CD4-positive, CD25-positive, alpha-beta regulatory T cell (primary cell): ENCODE results near the gene VANGL1. TPM values are rescaled to one million over a fixed set of nuclear protein-coding genes. Genes with fewer than 3 reads are reported as not detected.
A peak's percentile ranks its signal among the peaks of the same experiment; 100 is the strongest.

Source experiments
- ATAC-seq, 2 donors: fragments of 150-1000 bp; cut with Tn5 transposase; one replicate each; pipeline ENCODE4 v1.10.0; 2021; ENCODE audit warnings: low read depth in 2 of 2, moderate number of reproducible peaks in 2 of 2, moderate library complexity in 1 of 2
- DNase-seq, 3 donors: peaks; one replicate each; pipeline versions ENCODE4 v3.0.0 to v3.0.0-alpha.2; 2012 to 2022; ENCODE audit warnings: mixed read lengths in 1 of 3
- H3K27ac ChIP-seq: one replicate; pipeline ENCODE4 v1.7.0; 2013; ENCODE audit warnings: mild to moderate bottlenecking, low read length; ENCODE audit not compliant: insufficient read depth, poor library complexity, severe bottlenecking
- H3K27me3 ChIP-seq: one replicate; pipeline ENCODE4 v1.7.0; 2013; ENCODE audit warnings: low read length; ENCODE audit not compliant: control insufficient read depth, insufficient read depth
- H3K36me3 ChIP-seq: one replicate; pipeline ENCODE4 v1.7.0; 2013; ENCODE audit warnings: mild to moderate bottlenecking, low read length, moderate library complexity; ENCODE audit not compliant: control insufficient read depth, insufficient read depth
- H3K4me1 ChIP-seq: 2 replicates; pipeline ENCODE4 v1.7.0; 2013; ENCODE audit warnings: mild to moderate bottlenecking, low read length; ENCODE audit not compliant: insufficient read depth, control insufficient read depth, poor library complexity, severe bottlenecking
- H3K4me3 ChIP-seq: one replicate; pipeline ENCODE4 v1.7.0; 2013; ENCODE audit warnings: low read depth, mild to moderate bottlenecking, low read length, moderate library complexity
- H3K9me3 ChIP-seq, 2 experiments: 1 replicate in 1 of 2; 2 replicates in 1 of 2; pipeline ENCODE4 v1.7.0; 2013; ENCODE audit warnings: low read length in 2 of 2, mild to moderate bottlenecking in 1 of 2, moderate library complexity in 1 of 2; ENCODE audit not compliant: control insufficient read depth in 2 of 2
- H3K27ac Mint-ChIP-seq, 3 donors: one replicate each; pipeline ENCODE4 v1.8.0; 2020 to 2022; ENCODE audit warnings: mild to moderate bottlenecking in 3 of 3, mixed read lengths in 3 of 3, moderate library complexity in 2 of 3
- H3K27me3 Mint-ChIP-seq: one replicate; pipeline ENCODE4 v1.8.0; 2022; ENCODE audit warnings: mild to moderate bottlenecking, mixed read lengths
- H3K36me3 Mint-ChIP-seq: one replicate; pipeline ENCODE4 v1.8.0; 2020; ENCODE audit warnings: mixed read lengths
- H3K4me1 Mint-ChIP-seq, 4 donors: one replicate each; pipeline ENCODE4 v1.8.0; 2020 to 2022; ENCODE audit warnings: mixed read lengths in 4 of 4, mild to moderate bottlenecking in 1 of 4
- H3K4me3 Mint-ChIP-seq, 4 donors: one replicate each; pipeline ENCODE4 v1.8.0; 2020 to 2022; ENCODE audit warnings: mild to moderate bottlenecking in 4 of 4, mixed read lengths in 4 of 4, moderate library complexity in 3 of 4
- H3K9me3 Mint-ChIP-seq, 7 donors: one replicate each; pipeline ENCODE4 v1.8.0; 2020 to 2022; ENCODE audit warnings: mixed read lengths in 7 of 7, mild to moderate bottlenecking in 3 of 7, moderate library complexity in 2 of 7
- polyA plus RNA-seq, 4 donors: library from polyadenylated mRNA; unstranded; fragments of 300-500 nt; fragmentation: Illumina TruSeq; gene quantifications; one replicate each; pipeline ENCODE4 v1.2.3, GENCODE V29; 2021
- total RNA-seq: library from RNA; stranded (reverse); gene quantifications from one replicate; pipeline ENCODE4 v1.2.3, GENCODE V29; 2022

Gene VANGL1
- total and polyA plus RNA-seq, 5 donors from 2014 or later: 3.6 to 10.7 (median 6.1) TPM

DNA sequence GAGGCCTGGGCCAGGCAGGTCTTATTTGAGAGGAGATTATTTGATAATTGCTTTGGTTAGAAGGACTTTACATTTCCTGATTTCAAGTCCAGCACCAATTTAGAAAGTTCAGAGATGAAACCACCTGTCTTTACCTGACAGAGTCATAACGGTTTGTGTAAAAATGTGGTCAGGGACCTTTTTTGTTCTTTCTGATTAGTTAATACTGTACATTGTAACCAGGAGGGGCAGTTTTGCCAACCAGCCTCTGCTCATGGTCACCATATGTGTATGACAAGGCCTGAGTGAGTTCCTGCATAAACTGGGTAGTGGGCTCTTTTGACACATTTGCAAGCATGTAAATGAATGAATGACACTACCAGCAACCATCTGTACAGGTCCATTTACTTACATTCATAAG, 55.8 kb downstream of the VANGL1 start:
- no peak overlapping the region for H3K27ac Mint-ChIP-seq
- Histone ChIP-seq H3K36me3 (no peaks in the 10 kb centered on the region), H3K27me3 (no peaks in the 10 kb centered on the region), H3K4me3 (no peak overlapping the region), H3K4me1 (no peaks in the 10 kb centered on the region), H3K9me3 (no peaks in the 10 kb centered on the region), H3K27ac (no peak overlapping the region)
- H3K4me1 Mint-ChIP-seq: no peaks in the 10 kb centered on the region
- H3K9me3 Mint-ChIP-seq: no peaks in the 10 kb centered on the region
- peaks cover 6% of the 10 kb centered on the region for H3K27me3 Mint-ChIP-seq
- ATAC-seq: no peak
- no peak overlapping the region for H3K4me3 Mint-ChIP-seq
- no peak for DNase-seq
- no peaks in the 10 kb centered on the region for H3K36me3 Mint-ChIP-seq

DNA sequence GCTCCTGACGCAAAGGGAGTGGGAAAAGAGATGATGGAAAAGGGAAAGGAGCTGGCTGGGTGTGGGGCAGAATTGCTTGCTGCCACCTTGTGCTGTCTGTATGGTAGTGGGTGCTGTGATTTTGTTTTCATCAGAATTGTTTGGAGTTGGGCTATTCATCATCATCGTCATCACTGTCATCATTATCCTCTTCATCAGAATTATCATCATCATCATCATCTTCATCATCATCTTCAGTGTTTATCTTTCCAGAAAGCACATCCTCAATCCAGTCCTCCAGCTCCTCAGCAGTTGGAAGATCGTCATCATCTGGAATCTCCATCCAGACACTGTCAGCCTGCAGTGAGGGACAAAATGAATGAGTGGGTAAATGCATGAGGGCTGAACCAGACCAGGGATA, 59.3 kb downstream of the VANGL1 start:
- Histone ChIP-seq H3K27me3 (no peaks in the 10 kb centered on the region), H3K4me3 (no peak overlapping the region), H3K36me3 (no peaks in the 10 kb centered on the region), H3K9me3 (no peaks in the 10 kb centered on the region), H3K4me1 (no peaks in the 10 kb centered on the region), H3K27ac (no peak overlapping the region)
- no peak for ATAC-seq
- H3K27me3 Mint-ChIP-seq: peaks cover 16% of the 10 kb centered on the region
- H3K9me3 Mint-ChIP-seq: no peaks in the 10 kb centered on the region
- no peak for DNase-seq
- H3K4me1 Mint-ChIP-seq: no peaks in the 10 kb centered on the region
- H3K36me3 Mint-ChIP-seq: no peaks in the 10 kb centered on the region
- no peak overlapping the region for H3K4me3 Mint-ChIP-seq
- peak overlapping the region in 1 of 3 donors; percentile 4 for H3K27ac Mint-ChIP-seq

DNA sequence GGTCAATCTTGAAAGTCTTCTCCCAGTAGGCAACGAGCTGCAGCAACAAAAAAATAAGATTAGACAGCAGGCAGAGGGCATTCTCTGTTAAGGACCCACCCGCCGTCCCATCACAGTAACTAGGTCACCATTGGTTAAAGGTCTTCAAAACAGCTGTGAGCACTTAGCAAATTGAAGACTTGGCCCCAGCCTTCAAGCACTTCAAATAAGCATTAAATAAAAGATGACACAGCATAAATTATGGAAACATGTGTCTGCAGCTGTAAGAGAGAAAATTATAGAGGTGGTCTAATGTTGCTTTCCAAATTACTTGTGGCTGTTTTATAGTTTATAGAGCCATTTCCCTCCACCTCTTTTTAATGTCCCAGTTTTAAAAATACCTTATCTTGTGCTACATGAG, 61.2 kb downstream of the VANGL1 start:
- ATAC-seq (no peak), DNase-seq (no peak)
- Histone ChIP-seq H3K36me3 (no peaks in the 10 kb centered on the region), H3K4me1 (no peaks in the 10 kb centered on the region), H3K27ac (no peak overlapping the region), H3K4me3 (no peak overlapping the region), H3K9me3 (no peaks in the 10 kb centered on the region), H3K27me3 (peaks cover 4% of the 10 kb centered on the region)
- H3K9me3 Mint-ChIP-seq: peaks cover 0 to 2% (median 0%) of the 10 kb centered on the region in 7 donors
- no peak overlapping the region for H3K27ac Mint-ChIP-seq
- H3K4me3 Mint-ChIP-seq: no peak overlapping the region
- H3K36me3 Mint-ChIP-seq: no peaks in the 10 kb centered on the region
- H3K27me3 Mint-ChIP-seq: peaks cover 23% of the 10 kb centered on the region
- H3K4me1 Mint-ChIP-seq: no peaks in the 10 kb centered on the region

DNA sequence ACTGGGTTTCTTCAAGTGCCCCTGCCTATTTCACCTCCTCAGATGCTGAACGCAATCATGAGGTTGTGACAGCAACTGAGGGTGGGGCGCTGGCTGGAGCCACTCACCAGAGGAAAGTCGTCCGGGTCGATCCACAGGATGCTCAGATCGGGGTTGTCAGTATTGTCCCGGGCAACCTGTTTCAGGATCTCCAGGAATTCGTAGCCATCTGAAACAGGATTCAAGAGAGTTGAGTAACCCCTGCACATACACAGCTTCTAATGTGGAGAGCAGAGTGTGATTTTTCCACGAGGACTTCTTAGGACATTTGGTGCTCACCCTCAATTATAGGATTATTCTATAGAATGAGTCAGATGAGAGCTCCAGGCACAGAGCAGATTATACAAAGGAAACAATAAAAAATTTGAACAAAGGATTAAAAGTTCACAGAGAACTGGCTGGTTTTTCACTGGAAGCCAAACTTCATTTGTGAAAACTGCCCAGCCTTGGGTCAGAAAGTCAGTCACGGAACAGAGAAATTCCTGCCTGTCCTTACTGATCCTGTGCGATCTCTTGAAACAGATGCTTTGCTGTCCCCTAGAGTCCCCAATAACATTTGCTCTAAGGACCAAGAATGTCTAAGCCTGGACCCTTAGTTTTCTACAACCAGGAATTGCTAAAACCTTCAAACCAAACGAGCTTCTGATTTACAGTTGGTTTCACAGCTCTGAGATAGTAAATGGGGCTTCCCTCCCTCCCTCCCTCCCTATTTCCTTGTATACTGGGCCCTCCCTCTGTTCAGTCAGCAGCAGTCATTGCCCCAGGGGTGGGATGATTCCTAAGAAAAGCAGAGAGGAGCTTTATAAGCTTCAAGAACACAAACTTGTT, 63.5 kb downstream of the VANGL1 start:
- H3K4me3 Mint-ChIP-seq: no peak overlapping the region
- Histone ChIP-seq H3K4me3 (no peak overlapping the region), H3K36me3 (no peaks in the 10 kb centered on the region), H3K4me1 (no peaks in the 10 kb centered on the region), H3K27ac (no peak overlapping the region), H3K27me3 (peaks cover 4% of the 10 kb centered on the region), H3K9me3 (no peaks in the 10 kb centered on the region)
- no peaks in the 10 kb centered on the region for H3K4me1 Mint-ChIP-seq
- H3K9me3 Mint-ChIP-seq: peaks cover 0 to 3% (median 0%) of the 10 kb centered on the region in 7 donors
- no peak overlapping the region for H3K27ac Mint-ChIP-seq
- peaks cover 35% of the 10 kb centered on the region for H3K27me3 Mint-ChIP-seq
- DNase-seq (no peak), ATAC-seq (no peak)
- H3K36me3 Mint-ChIP-seq: no peaks in the 10 kb centered on the region

DNA sequence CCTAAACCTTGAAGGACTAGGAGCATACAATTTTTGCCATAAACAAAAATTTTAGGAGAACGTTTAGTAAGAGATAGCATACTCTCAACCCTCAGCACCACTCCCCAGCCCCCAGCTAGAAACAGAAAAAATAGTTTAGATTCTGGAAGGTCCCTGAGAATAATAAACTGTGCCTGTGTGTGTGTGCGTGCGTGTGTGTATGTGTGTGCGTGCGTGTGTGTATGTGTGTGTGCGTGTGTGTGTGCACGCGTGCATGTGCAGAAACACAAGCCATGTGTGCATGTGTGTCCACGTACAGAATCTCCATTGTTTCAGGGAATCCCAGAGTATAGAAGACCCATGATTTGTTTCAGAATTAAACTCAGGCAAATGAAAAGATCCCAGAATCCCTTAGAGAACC, 64.2 kb downstream of the VANGL1 start:
- H3K36me3 Mint-ChIP-seq: no peaks in the 10 kb centered on the region
- DNase-seq: no peak
- Histone ChIP-seq H3K27me3 (peaks cover 4% of the 10 kb centered on the region), H3K36me3 (no peaks in the 10 kb centered on the region), H3K4me1 (no peaks in the 10 kb centered on the region), H3K27ac (no peak overlapping the region), H3K9me3 (no peaks in the 10 kb centered on the region), H3K4me3 (no peak overlapping the region)
- H3K27me3 Mint-ChIP-seq: peaks cover 41% of the 10 kb centered on the region
- no peak overlapping the region for H3K4me3 Mint-ChIP-seq
- no peaks in the 10 kb centered on the region for H3K4me1 Mint-ChIP-seq
- peaks cover 0 to 3% (median 0%) of the 10 kb centered on the region in 7 donors for H3K9me3 Mint-ChIP-seq
- no peak for ATAC-seq
- H3K27ac Mint-ChIP-seq: no peak overlapping the region

DNA sequence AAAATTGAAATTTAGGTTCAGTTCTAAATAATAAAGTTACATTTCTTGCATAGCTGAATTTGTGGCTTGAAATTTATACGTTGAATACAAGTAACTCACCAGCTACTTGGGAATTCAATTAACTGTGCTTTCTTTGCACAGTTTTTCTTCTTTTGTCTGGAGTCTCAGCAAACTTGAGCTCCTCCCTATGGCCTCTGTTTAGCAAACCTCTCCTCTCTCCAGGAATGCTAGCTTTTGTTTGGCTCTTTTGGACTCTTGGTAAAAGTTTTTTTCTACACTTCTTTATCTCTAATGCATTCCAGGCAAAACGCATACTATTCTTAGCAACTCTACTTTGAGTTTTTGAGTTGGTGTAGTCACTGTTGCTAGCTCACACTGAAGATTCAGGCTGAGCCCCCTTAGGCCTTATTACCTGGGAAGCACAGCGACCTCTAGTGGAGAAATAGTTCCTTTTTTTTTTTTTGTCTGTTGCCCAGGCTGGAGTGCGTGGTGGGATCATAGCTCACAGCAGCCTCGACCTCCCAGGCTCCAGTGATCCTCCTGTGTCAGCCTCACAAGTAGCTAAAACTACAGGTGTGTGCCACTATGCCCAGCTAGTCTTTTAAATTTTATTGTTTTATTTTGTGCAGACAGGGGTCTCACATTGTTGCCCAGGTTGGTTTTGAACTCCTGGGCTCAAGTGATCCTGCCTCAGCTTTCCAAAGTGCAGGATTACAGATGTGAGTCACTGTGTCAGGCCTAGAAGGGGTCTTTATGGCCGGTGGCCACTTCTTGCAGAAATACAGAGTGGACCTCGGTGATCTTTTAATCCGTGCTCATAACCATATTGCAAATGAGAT, 65.0 kb downstream of the VANGL1 start:
- H3K4me3 Mint-ChIP-seq: no peak overlapping the region
- Histone ChIP-seq H3K27me3 (peaks cover 4% of the 10 kb centered on the region), H3K27ac (no peak overlapping the region), H3K36me3 (no peaks in the 10 kb centered on the region), H3K4me3 (no peak overlapping the region), H3K4me1 (no peaks in the 10 kb centered on the region), H3K9me3 (no peaks in the 10 kb centered on the region)
- H3K4me1 Mint-ChIP-seq: no peaks in the 10 kb centered on the region
- H3K27me3 Mint-ChIP-seq: peaks cover 41% of the 10 kb centered on the region
- H3K36me3 Mint-ChIP-seq: no peaks in the 10 kb centered on the region
- H3K9me3 Mint-ChIP-seq: peaks cover 0 to 3% (median 0%) of the 10 kb centered on the region in 7 donors
- ATAC-seq (no peak), DNase-seq (peak in 2 of 3 donors; percentile 2 to 52)
- H3K27ac Mint-ChIP-seq: no peak overlapping the region

DNA sequence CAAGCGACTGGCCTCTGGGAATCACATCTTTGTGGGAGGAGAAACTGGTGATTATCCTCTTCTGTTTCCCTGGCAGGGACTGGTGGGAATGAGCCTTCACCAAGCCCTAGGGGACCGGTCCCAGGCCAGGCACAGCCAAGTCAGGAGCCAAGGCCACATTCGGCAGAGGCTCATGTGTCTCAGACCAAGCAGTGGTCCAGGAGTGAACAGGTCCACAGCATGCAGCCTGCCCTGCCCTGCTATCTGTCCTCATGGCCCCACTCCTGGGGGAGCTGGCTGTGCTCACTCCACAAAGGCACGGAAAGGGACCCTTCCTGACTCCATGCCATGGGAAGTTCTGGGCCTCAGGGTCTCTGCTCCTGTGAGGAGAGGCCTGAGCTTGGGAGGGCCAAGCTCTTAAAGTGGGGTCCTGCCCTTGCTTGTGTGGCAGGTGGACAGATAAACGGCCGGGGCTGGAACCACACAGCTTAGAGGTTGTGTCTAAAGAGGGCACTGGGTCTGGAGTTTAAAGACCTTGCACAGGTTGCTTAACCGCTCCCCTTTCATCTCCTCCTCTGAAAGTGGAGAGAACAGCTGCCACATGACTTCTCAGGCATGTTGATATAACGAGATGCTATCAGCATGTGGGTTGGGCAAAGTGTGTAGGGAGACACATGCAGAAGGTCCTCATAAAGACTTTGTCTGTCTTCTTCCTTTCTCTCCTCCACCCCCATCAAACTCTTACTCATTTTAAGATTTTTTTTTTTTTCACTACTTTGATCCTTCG, 69.3 kb downstream of the VANGL1 start:
- Histone ChIP-seq H3K4me1 (no peaks in the 10 kb centered on the region), H3K27ac (no peak overlapping the region), H3K27me3 (peaks cover 4% of the 10 kb centered on the region), H3K4me3 (no peak overlapping the region), H3K36me3 (no peaks in the 10 kb centered on the region), H3K9me3 (no peaks in the 10 kb centered on the region)
- Mint-ChIP-seq H3K9me3 (peaks cover 0 to 5% (median 0%) of the 10 kb centered on the region in 7 donors), H3K36me3 (no peaks in the 10 kb centered on the region), H3K4me1 (no peaks in the 10 kb centered on the region), H3K27ac (no peak overlapping the region), H3K27me3 (peaks cover 29% of the 10 kb centered on the region), H3K4me3 (no peak overlapping the region)
- ATAC-seq: no peak
- peak in 1 of 3 donors; percentile 7 for DNase-seq
